Esophagus muscularis mucosa (tissue), 4 donors: Measurements from ENCODE around the gene PCDH9. TPM values are rescaled to one million over a fixed set of nuclear protein-coding genes. Genes with fewer than 3 reads are reported as not detected.

ENCODE experiments used
- DNase-seq: peaks from one replicate; pipeline ENCODE4 v3.0.0-alpha.2; 2017; ENCODE audit errors: extremely low spot score
- H3K27ac ChIP-seq, 4 donors: fragments of 200-600 bp; sonication (generic); replicated peaks in 1 of 4; 1 replicate in 3 of 4; 2 replicates in 1 of 4; pipeline ENCODE4 v1.5.1; 2016 to 2019; ENCODE audit warnings: mild to moderate bottlenecking in 1 of 4
- H3K27me3 ChIP-seq, 4 donors: fragments of 200-600 bp; sonication (generic); one replicate each; pipeline versions ENCODE4 v1.5.1 to v1.6.0; 2016 to 2019
- H3K36me3 ChIP-seq, 4 donors: fragments of 200-600 bp; sonication (generic); one replicate each; pipeline ENCODE4 v1.5.1; 2016 to 2019
- H3K4me1 ChIP-seq, 4 donors: fragments of 200-600 bp; sonication (generic); one replicate each; pipeline ENCODE4 v1.5.1; 2016 to 2019
- H3K4me3 ChIP-seq, 4 donors: fragments of 200-600 bp; sonication (generic); 1 replicate in 2 of 4; 2 replicates in 2 of 4; pipeline ENCODE4 v1.5.1; 2016 to 2019; ENCODE audit warnings: mild to moderate bottlenecking in 4 of 4, moderate library complexity in 1 of 4
- H3K9me3 ChIP-seq, 4 donors: fragments of 200-600 bp; sonication (generic); 1 replicate in 3 of 4; 2 replicates in 1 of 4; pipeline ENCODE4 v1.5.1; 2016 to 2019
- CTCF ChIP-seq, 3 experiments: fragments of 200-600 bp in 2 of 3; fragments of 450-650 bp in 1 of 3; sonication (generic) in 2 of 3; IDR thresholded peaks; one replicate each; pipeline ENCODE4 v1.5.1; 2017 to 2019; ENCODE audit warnings: antibody characterized with exemption in 3 of 3, mild to moderate bottlenecking in 2 of 3, moderate library complexity in 1 of 3
- EP300 ChIP-seq: sonication (generic); formaldehyde crosslinking; IDR thresholded peaks from one replicate; pipeline ENCODE4 v1.6.1; 2017; ENCODE audit warnings: antibody characterized with exemption
- POLR2A ChIP-seq: fragments of 450-650 bp; IDR thresholded peaks from one replicate; pipeline ENCODE4 v1.6.1; 2017; ENCODE audit warnings: antibody characterized with exemption, moderate library complexity, mild to moderate bottlenecking, low read depth
- POLR2AphosphoS5 ChIP-seq, 2 donors: sonication (generic); formaldehyde crosslinking; IDR thresholded peaks; one replicate each; pipeline ENCODE4 v1.6.1; 2017; ENCODE audit warnings: antibody characterized with exemption in 2 of 2
- WGBS: methylation state at CpG from one replicate; pipeline ENCODE4 v1.1.5; 2018; 5-methylcytosine and 5-hydroxymethylcytosine counted together
- intact Hi-C: fragments of 100-400 bp; cut with DNase I; formaldehyde crosslinking; loops from one replicate; pipeline ENCODE4 v1.15.1; 2023
- total RNA-seq, 4 donors: library from RNA; depleted of rRNA; stranded (reverse); fragments of >200 nt; gene quantifications; one replicate each; pipeline versions ENCODE4 v1.1.0 to v1.2.1, GENCODE V29; 2016

PCDH9 gene
- total RNA-seq, 4 donors from 2014 or later, result 33.8 to 81.8 (median 49.1) TPM

- no peak for DNase-seq
- 93% methylated on average over 1 of the region's 1 CpG for WGBS
- H3K9me3 ChIP-seq, result no peaks in the 10 kb centered on the region
- no peak for TF ChIP-seq POLR2A
- TF ChIP-seq EP300, result no peak
- no peak for TF ChIP-seq POLR2AphosphoS5 (IDR thresholded peaks at IDR 0.05)
- TF ChIP-seq CTCF (IDR thresholded peaks at IDR 0.05), result no peak
- no peaks in the 10 kb centered on the region for H3K27me3 ChIP-seq
- H3K4me1 ChIP-seq, result peaks cover 0 to 12% (median 5%) of the 10 kb centered on the region in 4 donors
- H3K27ac ChIP-seq, result no peak overlapping the region
- no peaks in the 10 kb centered on the region for H3K36me3 ChIP-seq
- intact Hi-C loops, result no loop called here
- H3K4me3 ChIP-seq, result no peak overlapping the region
Measured at GRCh38 chr13:67045357-67045756, 184.8 kb downstream of the PCDH9 start.

GRCh38 chr13:67043901-67044300 lies 186.2 kb downstream of the PCDH9 start:
- H3K27ac ChIP-seq, result no peak overlapping the region
- DNase-seq, result no peak
- WGBS, result 75% methylated on average over 1 of the region's 1 CpG

GRCh38 chr13:67042556-67042955 lies 187.6 kb downstream of the PCDH9 start:
- 45% methylated on average over 2 of the region's 2 CpGs for WGBS
- intact Hi-C loops, result no loop called here

More at GRCh38 chr13:67043901-67044300, 186.2 kb downstream of the PCDH9 start:
- no peak overlapping the region for H3K4me3 ChIP-seq
- TF ChIP-seq CTCF (IDR thresholded peaks at IDR 0.05), result no peak
- TF ChIP-seq POLR2A, result no peak
- no peak for TF ChIP-seq EP300
- no peak for TF ChIP-seq POLR2AphosphoS5 (IDR thresholded peaks at IDR 0.05)
- intact Hi-C loops, result no loop called here
- no peaks in the 10 kb centered on the region for H3K27me3 ChIP-seq
- H3K4me1 ChIP-seq, result peaks cover 0 to 7% (median 5%) of the 10 kb centered on the region in 4 donors
- H3K9me3 ChIP-seq, result no peaks in the 10 kb centered on the region
- no peaks in the 10 kb centered on the region for H3K36me3 ChIP-seq

GRCh38 chr13:67036699-67037457 lies 193.3 kb downstream of the PCDH9 start:
- intact Hi-C loops, result no loop called here
- H3K27me3 ChIP-seq, result no peaks in the 10 kb centered on the region
- no peak for DNase-seq

More at GRCh38 chr13:67042556-67042955, 187.6 kb downstream of the PCDH9 start:
- Histone ChIP-seq H3K4me3 (no peak overlapping the region), H3K9me3 (no peaks in the 10 kb centered on the region), H3K27ac (no peak overlapping the region), H3K27me3 (no peaks in the 10 kb centered on the region), H3K4me1 (peaks cover 0 to 4% (median 0%) of the 10 kb centered on the region in 4 donors), H3K36me3 (no peaks in the 10 kb centered on the region)
- no peak for TF ChIP-seq CTCF (IDR thresholded peaks at IDR 0.05)
- TF ChIP-seq EP300, result no peak
- no peak for TF ChIP-seq POLR2AphosphoS5 (IDR thresholded peaks at IDR 0.05)
- TF ChIP-seq POLR2A, result no peak
- no peak for DNase-seq

GRCh38 chr13:67033170-67033569 lies 197.0 kb downstream of the PCDH9 start:
- no peaks in the 10 kb centered on the region for H3K4me1 ChIP-seq
- no peaks in the 10 kb centered on the region for H3K9me3 ChIP-seq
- H3K27ac ChIP-seq, result no peak overlapping the region
- no peak overlapping the region for H3K4me3 ChIP-seq
- intact Hi-C loops, result no loop called here
- 77% methylated on average over 1 of the region's 1 CpG for WGBS
- no peaks in the 10 kb centered on the region for H3K27me3 ChIP-seq
- TF ChIP-seq POLR2AphosphoS5 (IDR thresholded peaks at IDR 0.05), result no peak
- no peak for TF ChIP-seq EP300
- no peak for TF ChIP-seq POLR2A
- DNase-seq, result no peak
- H3K36me3 ChIP-seq, result no peaks in the 10 kb centered on the region

More at GRCh38 chr13:67036699-67037457, 193.3 kb downstream of the PCDH9 start:
- no peak for TF ChIP-seq POLR2AphosphoS5 (IDR thresholded peaks at IDR 0.05)
- no peak for TF ChIP-seq EP300
- H3K27ac ChIP-seq, result no peak overlapping the region
- no peaks in the 10 kb centered on the region for H3K4me1 ChIP-seq
- no peaks in the 10 kb centered on the region for H3K9me3 ChIP-seq
- no peaks in the 10 kb centered on the region for H3K36me3 ChIP-seq
- no peak overlapping the region for H3K4me3 ChIP-seq
- 87% methylated on average over 10 of the region's 10 CpGs for WGBS
